Vein endothelial cell (primary cell): ENCODE measurements around the gene RAB44. TPM values are rescaled to one million over a fixed set of nuclear protein-coding genes. Genes with fewer than 3 reads are reported as not detected.

Source experiments
- small RNA-seq: library from RNA; depleted of rRNA; stranded (forward); fragments of <200 nt; gene quantifications from one replicate; pipeline ENCODE3, GENCODE V24; 2012
- total RNA-seq: library from RNA; depleted of rRNA; stranded (reverse); fragments of >200 nt; gene quantifications from 2 replicates; pipeline ENCODE4 v1.2.3, GENCODE V29; 2012

RAB44 gene, protein sequence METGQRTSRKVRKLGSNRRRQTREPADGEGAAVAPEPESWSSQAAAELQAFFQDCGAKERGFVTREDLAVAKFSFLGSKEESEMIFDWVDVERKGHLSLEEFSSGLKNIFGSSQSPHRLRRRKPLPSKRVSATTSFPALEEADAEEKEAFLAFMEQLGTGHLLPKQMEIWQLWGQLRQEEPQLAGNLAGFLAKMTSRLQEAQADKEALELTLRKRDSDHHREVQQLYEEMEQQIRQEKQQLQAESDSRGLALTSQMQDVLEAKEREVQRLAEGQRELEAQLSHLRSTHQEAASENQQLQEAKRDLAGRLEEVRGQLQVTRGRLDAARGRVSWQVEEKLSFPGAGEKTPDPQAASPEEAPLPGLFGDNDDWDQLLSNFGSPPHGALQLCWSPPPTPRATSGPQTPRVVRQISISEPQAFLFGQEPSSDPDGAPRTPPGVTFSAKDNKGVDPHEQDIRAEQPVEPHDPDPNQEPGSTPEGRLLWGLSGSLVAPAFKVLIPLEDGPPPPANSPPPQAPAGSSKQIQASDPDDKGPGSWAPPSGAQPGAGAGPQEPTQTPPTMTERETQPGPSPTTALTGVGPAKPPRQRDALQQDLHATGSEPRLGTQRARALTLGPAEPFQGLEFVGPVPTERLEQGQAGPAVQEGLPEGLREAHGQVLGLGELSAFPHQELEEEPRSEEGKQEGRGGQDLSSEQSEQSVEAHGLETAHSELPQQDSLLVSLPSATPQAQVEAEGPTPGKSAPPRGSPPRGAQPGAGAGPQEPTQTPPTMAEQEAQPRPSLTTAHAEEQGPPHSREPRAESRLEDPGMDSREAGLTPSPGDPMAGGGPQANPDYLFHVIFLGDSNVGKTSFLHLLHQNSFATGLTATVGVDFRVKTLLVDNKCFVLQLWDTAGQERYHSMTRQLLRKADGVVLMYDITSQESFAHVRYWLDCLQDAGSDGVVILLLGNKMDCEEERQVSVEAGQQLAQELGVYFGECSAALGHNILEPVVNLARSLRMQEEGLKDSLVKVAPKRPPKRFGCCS
- total RNA-seq: under 0.01 TPM in 1 of 2 replicates, not detected in the other

DNA sequence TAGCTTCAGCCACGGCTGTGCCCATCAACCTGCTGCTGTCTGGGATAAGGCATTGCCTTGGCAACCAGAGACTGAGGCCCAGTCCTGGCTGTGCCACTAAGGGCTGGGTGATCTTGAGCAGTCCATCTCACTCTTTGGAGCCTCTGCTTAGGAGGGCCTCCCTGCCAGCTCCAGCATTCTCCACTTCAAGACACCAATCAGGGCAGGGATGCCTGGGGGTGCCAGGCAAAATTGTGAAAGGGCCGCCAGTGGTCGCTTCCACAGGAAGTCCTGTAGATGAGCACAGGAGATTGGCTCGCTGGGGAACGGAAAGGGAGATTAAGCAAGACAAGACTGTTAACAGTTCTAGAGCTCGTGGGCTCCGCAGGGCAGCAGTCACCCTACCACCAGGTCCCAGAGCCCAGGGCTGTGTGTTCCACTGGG lies at the start of gene RAB44:
RAB44 (plus strand) TSS at position 346 of the 423 bp plus-strand sequence. CDS start 6,410 bp downstream, outside the sequence.

DNA sequence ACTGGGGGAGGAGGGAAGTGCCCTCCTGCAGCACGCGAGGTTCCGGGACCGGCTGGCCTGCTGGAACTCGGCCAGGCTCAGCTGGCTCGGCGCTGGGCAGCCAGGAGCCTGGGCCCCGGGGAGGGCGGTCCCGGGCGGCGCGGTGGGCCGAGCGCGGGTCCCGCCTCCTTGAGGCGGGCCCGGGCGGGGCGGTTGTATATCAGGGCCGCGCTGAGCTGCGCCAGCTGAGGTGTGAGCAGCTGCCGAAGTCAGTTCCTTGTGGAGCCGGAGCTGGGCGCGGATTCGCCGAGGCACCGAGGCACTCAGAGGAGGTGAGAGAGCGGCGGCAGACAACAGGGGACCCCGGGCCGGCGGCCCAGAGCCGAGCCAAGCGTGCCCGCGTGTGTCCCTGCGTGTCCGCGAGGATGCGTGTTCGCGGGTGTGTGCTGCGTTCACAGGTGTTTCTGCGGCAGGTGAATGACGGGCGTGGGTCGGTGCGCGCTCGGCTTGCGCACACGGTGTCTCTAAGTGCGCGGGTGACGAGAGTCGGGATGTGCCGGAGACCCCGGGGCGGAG lies 19.1 kb upstream of the RAB44 start, which contains the start of gene CDKN1A:
CDKN1A (plus strand) TSS at position 227 of the 555 bp plus-strand sequence. CDS start 5,388 bp downstream, outside the sequence.

Small RNA genes within 50 kb of the gene (small RNA-seq; reads per million reads assigned to genes)
- gene RF00019: not detected

Other genes starting within 250 kb of the RAB44 start
- gene STK38, start 150.3 kb upstream of the RAB44 start, total RNA-seq: 14.0 and 21.6 TPM in 2 replicates
- 302 and 438 TPM in 2 replicates for gene SRSF3, start 103.5 kb upstream of the RAB44 start, total RNA-seq
- gene CDKN1A, start 19.1 kb upstream of the RAB44 start, total RNA-seq: 196 and 290 TPM in 2 replicates
- gene CPNE5, start 141.6 kb downstream of the RAB44 start, total RNA-seq: 10.1 and 23.5 TPM in 2 replicates
- 34.9 and 38.1 TPM in 2 replicates for gene PPIL1, start 177.0 kb downstream of the RAB44 start, total RNA-seq
- gene C6orf89, start 188.1 kb downstream of the RAB44 start, total RNA-seq: 40.8 and 41.3 TPM in 2 replicates